Sciatic nerve (tissue), 2 donors: ENCODE data around the gene ANO1. TPM values are rescaled to one million over a fixed set of nuclear protein-coding genes. Genes with fewer than 3 reads are reported as not detected.

Experiments
- ATAC-seq: fragments of 200-7000 bp; cut with Tn5 transposase; one replicate; pipeline ENCODE4 v1.9.1; 2020; ENCODE audit warnings: mild to moderate bottlenecking, moderate library complexity
- DNase-seq: peaks from one replicate; pipeline ENCODE4 v3.0.0-alpha.2; 2020; ENCODE audit warnings: low spot score
- intact Hi-C: fragments of 100-400 bp; cut with DNase I; formaldehyde crosslinking; loops from one replicate; pipeline ENCODE4 v1.14.2; 2022
- total RNA-seq: library from RNA; stranded (reverse); fragmentation: NEBNext Ultra II Directional; extraction: Animal tissue kit (Norgen Biotek cat#: 25700); gene quantifications from one replicate; pipeline ENCODE4 v1.2.1, GENCODE V29; 2021
- donor health status: DM: no; HTN: no; CAD: no.
- donor health status: DM: no; HTN: no; CAD: no.

ANO1 gene
- total RNA-seq, 1 donor from 2014 or later = 3.4 TPM

DNA sequence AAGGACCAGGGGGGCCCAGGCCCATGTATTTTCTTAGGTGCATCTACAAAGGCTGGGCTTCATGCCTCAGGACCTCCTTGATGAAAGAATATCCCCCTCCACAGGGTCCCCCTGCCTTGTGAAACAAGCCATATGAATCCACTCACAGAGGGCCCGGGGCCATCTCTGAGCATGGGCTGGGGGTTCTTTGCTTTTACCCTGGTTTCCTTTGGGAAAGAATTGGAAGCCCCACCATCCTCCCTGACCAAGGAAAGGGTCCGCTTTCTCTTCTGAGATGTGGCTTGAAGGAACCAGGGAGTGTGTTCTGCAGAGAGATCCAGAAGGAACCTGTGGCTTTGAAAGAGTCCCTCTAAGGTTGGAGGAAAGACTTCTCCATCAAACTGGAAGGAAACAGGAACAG is 9.2 kb upstream of the ANO1 start:
- ATAC-seq = no peak
- no peak for DNase-seq
- intact Hi-C loops = no loop called here

DNA sequence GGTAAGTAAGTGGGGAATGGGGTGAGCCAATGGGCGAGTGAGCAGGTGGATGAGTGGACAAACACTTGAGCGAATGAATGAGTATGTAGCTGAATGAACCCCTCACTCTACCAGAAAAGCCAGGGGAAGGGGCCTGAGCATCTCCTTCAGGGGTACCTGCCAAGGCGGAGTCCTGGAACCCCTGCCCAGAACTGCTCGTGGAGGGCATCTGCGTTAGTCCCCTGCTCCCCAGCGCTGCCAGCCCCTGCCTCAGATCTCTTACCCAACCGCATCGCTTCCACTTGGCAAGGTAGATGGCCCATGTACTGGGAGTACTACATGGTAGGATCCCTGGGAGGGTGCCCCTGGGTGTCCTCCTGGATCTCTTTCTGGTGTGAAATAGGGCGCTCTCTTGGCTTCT is 7.4 kb upstream of the ANO1 start:
- DNase-seq = no peak
- ATAC-seq = no peak
- intact Hi-C loops = no loop called here

DNA sequence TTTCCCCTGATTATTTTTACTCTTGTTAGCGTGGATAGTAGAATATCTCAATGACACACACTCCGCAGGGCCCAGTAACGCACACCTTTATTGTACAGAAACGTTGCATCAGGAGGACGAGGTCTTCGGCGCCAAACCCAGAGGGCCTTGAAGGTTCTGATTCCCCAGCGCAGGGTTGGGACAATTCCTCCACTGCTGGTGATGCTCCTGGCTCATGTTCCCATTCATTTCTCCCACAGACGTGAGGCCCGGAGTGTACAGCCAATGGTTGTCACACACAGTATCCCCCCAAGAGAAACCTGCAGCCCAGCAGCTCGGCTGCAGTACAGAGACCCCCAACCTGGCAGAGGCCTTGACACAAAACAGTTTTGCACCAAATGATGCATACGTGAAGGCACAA is 6.1 kb upstream of the ANO1 start:
- peak; percentile 33 for DNase-seq

DNA sequence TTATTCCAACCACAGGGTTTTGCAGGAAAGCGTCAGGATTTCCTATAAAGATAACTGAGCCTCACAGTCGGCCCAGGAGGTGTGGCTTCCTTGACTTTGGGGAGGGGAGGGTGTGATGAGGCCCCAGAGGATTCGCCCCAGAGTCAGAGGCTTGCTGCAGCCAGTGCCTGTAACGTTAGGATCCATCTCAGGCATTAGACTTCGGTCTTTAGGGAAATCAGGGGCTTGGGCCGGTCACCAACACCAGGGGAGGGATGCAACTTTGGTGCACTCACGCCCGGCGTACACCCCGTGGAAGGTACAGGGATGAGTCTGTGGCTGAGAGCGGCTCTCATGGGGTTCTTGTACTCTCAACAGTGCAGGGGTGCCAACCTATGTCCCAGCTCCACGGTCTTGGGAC is 5.7 kb upstream of the ANO1 start:
- no peak for ATAC-seq
- peak; percentile 31 for DNase-seq
- intact Hi-C loops = no loop called here

More for the DNA sequence above, 6.1 kb upstream of the ANO1 start:
- intact Hi-C loops = no loop called here
- ATAC-seq = no peak

GRCh38 chr11:70072861-70073755 is 5.0 kb upstream of the ANO1 start:
- intact Hi-C loops = no loop called here
- peak; percentile 22 for DNase-seq
- ATAC-seq = no peak

DNA sequence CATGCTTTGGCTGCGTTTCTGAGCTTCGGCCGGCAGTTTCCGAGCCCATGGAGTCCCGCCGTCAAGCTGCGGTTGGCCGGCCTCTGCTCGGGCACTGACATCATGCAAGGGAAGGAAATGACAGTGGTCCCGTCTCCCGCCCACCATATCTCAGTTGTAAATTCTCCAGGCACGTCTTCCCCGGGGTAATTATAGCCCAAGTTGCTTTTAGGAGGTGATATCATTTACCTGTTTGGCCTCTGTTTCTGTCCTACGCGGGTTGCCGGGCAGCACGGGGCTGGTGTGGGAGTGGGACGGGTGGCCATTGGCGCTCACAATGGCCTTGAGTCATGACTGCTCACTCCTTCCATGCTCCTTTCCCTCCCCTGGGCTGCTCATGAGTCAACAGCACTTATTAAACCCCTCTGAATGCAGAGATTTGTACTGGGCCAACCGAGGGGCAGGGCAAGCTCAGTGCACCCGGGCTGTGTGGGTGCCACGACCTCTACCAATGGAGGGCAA is 4.2 kb upstream of the ANO1 start:
- ATAC-seq = no peak
- intact Hi-C loops = no loop called here

GRCh38 chr11:70074746-70075145 is 3.4 kb upstream of the ANO1 start:
- intact Hi-C loops = no loop called here

More for the DNA sequence above, 4.2 kb upstream of the ANO1 start:
- DNase-seq = peak; percentile 49

DNA sequence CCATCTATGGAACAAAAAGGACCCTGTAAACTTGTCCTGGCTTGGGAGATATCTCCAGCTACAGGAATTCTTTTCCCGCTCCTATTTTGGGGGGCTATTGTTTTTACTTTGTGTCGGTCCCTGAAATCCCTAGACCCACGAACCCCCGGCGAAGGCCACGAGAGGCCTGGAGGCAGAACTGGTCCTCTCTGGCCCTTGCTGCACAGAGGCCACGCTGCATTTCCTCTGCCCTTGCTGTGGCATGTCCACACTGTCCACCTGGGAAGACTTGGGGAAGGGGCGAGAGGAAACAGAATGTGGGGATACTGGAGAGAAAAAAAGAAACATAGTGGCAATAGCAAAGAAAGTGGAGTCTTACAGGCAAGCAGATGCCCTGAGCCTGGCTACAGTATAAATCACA is 2.3 kb upstream of the ANO1 start:
- DNase-seq (peak; percentile 33), ATAC-seq (no peak)
- intact Hi-C loops = no loop called here

More at GRCh38 chr11:70074746-70075145, 3.4 kb upstream of the ANO1 start:
- peak; percentile 18 for DNase-seq
- no peak for ATAC-seq

DNA sequence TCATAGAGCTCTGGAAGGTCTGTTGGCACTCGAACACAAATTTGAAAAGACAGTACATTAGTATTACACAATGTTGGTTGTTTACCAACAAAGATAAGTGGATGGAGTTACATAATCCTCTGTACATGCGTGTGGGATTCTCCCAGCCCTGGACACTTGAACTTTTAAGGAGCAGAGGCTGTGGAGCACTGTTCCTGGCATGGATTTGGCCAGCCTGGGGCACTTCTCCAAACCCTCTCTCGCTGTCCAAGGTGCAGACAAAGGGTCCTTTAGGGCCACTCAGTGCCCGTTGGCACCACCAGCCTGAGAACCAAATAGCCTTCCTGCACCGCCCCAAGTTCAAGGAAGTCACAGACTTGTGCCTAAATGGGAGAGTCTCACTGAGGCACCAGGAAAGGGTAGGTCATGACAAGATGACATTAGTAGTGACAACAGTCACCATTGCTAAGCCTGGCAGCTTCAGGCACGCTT is 1.6 kb upstream of the ANO1 start:
- ATAC-seq = peak; percentile 53
- DNase-seq = peak; percentile 39
- intact Hi-C loops = no loop called here

DNA sequence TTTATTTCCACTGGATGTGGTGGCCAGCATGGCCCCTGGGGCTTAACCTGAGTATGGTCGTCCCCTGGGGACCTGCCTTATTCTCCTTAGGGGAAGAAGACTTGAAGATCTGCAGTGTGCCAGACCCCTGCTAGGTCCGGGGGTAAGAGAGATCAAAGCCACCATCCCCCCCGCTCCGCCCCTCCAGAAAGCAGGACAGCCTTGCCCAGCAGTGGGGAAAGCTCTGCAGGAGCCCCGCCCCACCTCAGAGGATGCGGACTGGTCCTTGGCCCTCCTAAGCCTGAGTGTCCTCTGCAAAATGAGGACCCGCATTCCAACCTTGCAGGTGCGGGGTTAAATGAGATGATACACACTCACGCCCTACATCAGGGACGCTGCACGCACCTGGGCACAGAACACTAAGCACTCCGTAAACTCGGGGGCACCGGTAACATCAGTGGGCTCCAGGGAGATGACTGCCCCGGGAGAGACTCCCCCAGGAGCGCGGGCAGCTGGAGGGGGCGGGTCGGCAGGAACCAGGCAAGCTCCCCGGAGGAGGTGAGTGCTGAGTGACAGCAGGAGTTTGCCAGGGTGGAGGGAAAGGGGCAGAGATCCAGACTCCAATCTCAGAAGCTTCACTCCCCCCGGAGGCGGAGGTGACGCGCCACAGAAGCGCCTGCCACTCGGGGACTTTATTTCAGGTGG is 564 bp upstream of the ANO1 start:
- intact Hi-C loops = no loop called here
- peak; percentile 41 for DNase-seq

DNA sequence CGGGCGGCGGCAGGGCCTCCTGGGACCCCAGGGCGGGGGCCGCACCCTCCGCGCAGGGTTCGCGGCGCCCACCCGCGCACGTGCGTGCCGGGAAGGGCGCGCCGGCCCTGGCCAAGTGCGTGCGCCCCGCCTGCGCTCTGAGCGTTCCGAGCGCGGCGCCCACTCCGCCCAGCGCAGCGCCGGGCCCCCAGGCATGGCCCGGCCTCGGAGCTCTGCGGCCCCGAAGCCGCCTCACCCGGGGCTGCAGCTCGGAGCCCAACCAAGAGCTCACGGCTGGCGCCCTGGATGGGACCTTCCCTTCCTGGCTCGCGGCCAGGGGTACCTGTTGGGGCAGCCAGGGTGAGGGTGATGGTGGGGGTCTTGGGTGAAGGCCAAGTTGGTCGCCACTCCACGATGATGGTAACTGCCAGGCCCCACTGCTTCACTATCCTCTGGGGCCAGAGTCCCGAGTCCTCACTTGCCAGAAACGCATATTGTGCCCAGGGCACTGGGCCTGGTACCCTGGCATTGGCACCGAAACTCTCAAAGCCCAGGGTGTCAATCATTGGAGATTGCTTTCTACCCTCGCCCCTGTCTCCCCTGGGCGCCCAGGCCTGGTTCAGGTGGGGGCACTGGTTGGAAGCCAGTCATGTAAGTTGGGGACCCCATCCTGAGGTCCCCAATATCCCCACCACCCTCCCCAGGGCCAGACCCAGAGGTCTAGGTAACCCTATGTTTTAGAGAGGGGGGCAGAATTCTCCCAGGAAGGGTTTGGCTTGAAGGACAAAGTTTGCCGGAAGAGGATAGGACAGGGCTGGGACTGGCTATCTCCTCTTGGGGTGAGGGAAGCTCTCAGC is 882 bp downstream of the ANO1 start:
- ATAC-seq = no peak
- intact Hi-C loops = no loop called here

More for the DNA sequence above, 564 bp upstream of the ANO1 start:
- ATAC-seq = no peak

GRCh38 chr11:70079691-70080090 is 1.6 kb downstream of the ANO1 start:
- no peak for DNase-seq
- no peak for ATAC-seq
- intact Hi-C loops = no loop called here

More for the DNA sequence above, 882 bp downstream of the ANO1 start:
- DNase-seq = no peak

- intact Hi-C loops = no loop called here
- no peak for DNase-seq
- ATAC-seq = no peak
Observed at GRCh38 chr11:70080763-70081162, 2.6 kb downstream of the ANO1 start.

GRCh38 chr11:70082829-70083228 is 4.7 kb downstream of the ANO1 start:
- ATAC-seq (no peak), DNase-seq (no peak)
- intact Hi-C loops = no loop called here

GRCh38 chr11:70084046-70084984 is 6.2 kb downstream of the ANO1 start:
- ATAC-seq = no peak
- no peak for DNase-seq
- intact Hi-C loops = no loop called here

- intact Hi-C loops = no loop called here
- ATAC-seq = no peak
Observed at GRCh38 chr11:70085815-70086769, 8.0 kb downstream of the ANO1 start.

More at GRCh38 chr11:70085815-70086769, 8.0 kb downstream of the ANO1 start:
- no peak for DNase-seq
